Inferior parietal cortex (tissue), 1 donor: ENCODE measurements around the gene HP.

Source experiments
- DNase-seq: peaks from one replicate; pipeline ENCODE4 v3.0.0-alpha.2; 2016; ENCODE audit errors: extremely low spot score

Gene HP

GRCh38 chr16:72085002-72085401, 30.7 kb downstream of the HP start:
- DNase-seq = no peak

DNA sequence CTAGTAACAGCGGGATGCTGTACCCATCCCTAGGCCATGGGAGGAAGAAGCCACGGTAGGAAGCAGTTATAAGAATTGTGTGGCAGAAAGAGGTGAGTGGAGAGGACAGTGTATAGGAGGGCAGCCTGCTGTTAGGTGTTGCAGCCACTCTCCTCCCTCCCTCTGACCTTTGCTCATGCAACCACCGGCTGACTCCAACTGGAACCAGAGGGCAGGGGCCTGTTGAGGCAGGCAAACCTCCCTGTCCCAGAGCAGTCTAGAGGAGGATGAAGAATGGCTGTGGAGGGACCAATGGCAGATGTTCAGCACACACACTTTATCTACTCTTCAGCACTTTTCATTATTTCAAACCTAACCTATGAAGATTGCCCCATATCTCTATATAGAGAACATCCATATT, 36.9 kb downstream of the HP start:
- DNase-seq = no peak

- peak; percentile 5 for DNase-seq
Measured at GRCh38 chr16:72092832-72093447, 38.6 kb downstream of the HP start.

DNA sequence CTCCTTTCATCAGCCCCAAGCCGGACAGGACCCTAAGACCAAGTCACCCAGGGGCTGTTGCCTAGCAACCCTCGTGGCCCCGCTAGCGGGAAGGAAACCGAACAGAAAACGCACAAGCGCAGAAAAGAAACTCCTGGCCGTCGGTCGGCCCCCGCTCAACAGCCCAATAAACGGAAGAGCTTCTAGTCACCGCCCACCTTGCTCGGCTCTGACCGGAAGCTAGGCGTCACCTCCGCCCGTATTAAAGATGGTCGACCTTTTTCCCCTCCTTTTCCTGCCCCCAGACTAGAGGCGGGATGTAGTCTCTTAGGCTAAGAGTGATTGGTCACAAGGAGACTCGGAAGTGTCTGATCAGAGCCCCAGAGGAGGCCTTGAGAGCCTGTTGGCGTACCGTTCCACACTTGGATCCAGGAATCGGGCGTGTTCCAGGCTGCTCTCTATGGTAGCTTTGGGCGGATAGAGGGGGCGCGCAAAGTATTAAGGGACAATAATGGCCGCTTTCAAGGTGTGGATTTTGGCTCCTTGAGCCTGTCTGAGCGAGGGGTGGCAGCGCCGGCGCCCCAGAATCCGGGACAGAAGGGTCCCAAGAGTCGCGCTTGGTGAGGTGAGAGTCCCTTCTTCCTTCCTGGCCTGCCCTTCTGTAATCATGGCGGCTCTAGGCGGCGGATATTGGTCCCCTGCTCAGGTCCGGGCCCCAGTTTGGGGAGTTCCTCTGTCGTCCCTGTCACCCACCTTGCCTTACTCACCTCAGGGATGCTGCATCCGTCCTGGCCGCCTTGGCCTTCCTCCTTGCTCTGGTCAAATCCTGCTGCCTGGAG, 39.4 kb downstream of the HP start, which contains the start of the genes DHX38 and TXNL4B:
TSS of gene DHX38 (plus strand) at position 400 of the 818 bp plus-strand sequence. CDS start 2,311 bp downstream, outside the sequence.
TSS of gene TXNL4B (minus strand) at position 173 of the 818 bp plus-strand sequence. CDS start 2,871 bp downstream, outside the sequence.
- peak; percentile 99 for DNase-seq

GRCh38 chr16:72094266-72094610, 39.9 kb downstream of the HP start:
- DNase-seq = no peak

DNA sequence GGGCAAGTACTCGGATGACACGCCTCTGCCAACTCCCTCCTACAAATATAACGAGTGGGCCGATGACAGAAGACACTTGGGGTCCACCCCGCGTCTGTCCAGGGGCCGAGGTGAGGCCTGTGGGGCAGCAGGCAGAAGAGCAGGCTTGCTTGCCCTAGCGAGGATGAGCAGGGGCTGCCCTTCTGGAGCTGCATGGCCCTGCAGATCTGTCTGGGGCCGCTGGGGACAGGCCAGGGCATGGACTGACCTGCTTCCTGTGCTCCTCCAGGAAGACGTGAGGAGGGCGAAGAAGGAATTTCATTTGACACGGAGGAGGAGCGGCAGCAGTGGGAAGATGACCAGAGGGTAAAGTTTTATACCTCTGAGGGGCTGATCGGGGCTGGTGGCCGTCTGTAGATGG, 44.6 kb downstream of the HP start:
- DNase-seq = no peak

- DNase-seq = peak; percentile 65
Measured at GRCh38 chr16:72099377-72099818, 45.1 kb downstream of the HP start.

- no peak for DNase-seq
Measured at GRCh38 chr16:72101195-72101594, 46.9 kb downstream of the HP start.

GRCh38 chr16:72104905-72105304, 50.6 kb downstream of the HP start:
- no peak for DNase-seq

DNA sequence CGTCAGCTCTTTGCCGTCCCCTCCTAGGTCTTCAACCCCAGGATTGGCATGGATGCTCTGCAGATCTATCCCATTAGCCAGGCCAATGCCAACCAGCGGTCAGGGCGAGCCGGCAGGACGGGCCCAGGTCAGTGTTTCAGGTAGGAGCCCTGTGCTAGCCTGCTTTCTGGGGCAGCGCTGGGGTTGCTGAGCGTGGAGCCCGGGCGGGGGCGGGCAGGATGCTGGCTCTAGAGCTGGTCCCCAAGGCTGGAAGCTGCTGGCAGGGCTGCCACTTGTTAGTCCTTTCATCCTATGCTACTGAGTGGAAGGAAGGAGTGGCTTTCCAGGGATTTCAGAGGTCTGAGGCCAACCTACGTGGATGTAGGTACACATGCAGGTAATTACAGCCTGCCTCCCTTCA, 51.7 kb downstream of the HP start:
- DNase-seq = no peak

GRCh38 chr16:72107371-72107770, 53.1 kb downstream of the HP start:
- DNase-seq = no peak

GRCh38 chr16:72108353-72109102, 54.2 kb downstream of the HP start:
- no peak for DNase-seq

GRCh38 chr16:72109300-72109699, 55.0 kb downstream of the HP start:
- no peak for DNase-seq

GRCh38 chr16:72109966-72110530, 55.7 kb downstream of the HP start:
- DNase-seq = no peak
